ENCODE measurements around the gene STMN1.
A peak's percentile ranks its signal among the peaks of the same experiment; 100 is the strongest.

The STMN1 gene

DNA sequence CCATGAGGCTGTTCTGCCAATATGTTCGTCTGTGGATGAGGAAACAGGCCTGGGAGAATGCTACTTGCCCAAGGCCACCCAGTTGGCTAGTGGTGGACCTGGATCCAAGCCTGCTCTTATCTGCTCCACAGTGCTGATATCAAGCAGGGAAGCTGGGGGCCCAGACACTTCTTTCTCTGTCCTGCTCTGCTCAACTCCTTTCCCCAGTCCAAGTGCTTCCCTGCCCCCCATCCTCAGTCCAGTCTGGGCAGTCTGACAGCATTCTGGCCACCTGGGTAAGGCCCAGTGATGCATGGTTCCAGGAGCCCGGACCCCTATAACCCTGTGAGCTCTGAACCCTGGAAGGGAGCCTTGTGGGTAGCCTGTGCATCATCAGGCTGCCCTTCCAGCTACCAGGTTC lies 26.5 kb downstream of the STMN1 start:
- no peak overlapping the region for H3K4me3 ChIP-seq (ENCODE audit: low read depth, low read length)
- TF ChIP-seq, protein P1, sequence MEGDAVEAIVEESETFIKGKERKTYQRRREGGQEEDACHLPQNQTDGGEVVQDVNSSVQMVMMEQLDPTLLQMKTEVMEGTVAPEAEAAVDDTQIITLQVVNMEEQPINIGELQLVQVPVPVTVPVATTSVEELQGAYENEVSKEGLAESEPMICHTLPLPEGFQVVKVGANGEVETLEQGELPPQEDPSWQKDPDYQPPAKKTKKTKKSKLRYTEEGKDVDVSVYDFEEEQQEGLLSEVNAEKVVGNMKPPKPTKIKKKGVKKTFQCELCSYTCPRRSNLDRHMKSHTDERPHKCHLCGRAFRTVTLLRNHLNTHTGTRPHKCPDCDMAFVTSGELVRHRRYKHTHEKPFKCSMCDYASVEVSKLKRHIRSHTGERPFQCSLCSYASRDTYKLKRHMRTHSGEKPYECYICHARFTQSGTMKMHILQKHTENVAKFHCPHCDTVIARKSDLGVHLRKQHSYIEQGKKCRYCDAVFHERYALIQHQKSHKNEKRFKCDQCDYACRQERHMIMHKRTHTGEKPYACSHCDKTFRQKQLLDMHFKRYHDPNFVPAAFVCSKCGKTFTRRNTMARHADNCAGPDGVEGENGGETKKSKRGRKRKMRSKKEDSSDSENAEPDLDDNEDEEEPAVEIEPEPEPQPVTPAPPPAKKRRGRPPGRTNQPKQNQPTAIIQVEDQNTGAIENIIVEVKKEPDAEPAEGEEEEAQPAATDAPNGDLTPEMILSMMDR (IDR thresholded peaks at IDR 0.05; ENCODE audit: borderline replicate concordance, insufficient read depth, low read depth, low read length), result no peak

DNA sequence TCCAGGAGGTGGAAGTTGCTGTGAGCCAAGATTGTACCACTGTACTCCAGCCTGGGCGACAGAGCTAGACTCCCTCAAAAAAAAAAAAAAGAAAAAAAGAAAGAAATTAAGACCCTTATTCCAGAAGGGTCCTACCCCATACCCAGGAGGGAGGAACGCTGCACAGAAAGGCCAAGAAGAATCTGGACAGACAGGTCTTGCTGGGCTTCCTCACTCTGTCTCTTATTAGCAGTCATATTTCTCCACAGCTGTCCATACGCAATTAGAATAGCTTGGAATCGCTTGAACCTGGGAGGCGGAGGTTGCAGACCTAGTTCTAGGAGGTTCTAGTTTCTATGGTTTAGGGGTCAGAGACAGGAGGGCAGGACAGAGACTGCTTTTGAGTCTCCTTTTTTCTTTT lies 27.5 kb downstream of the STMN1 start:
- no peak overlapping the region for H3K4me3 ChIP-seq (ENCODE audit: low read depth, low read length)
- TF ChIP-seq, protein P1 (IDR thresholded peaks at IDR 0.05; ENCODE audit: borderline replicate concordance, insufficient read depth, low read depth, low read length), result no peak

DNA sequence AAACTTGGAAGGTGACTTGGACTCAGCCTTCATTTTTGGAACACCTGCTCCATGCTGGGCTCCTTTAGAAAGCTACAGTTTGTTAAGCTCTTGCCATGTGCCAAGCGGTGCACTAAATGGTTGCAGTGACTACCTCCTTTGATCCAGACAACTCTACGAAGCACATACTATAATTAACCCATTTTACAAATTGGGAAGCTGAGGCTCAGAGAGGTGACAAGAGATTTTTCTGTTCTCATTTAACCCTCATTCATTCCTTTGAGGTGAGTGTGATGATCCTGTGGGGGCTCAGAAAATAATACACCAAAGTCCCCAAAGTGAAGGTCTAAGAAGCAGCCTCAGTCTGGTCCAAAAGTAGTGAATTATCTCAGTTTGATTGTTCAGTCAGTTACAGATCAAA lies 29.1 kb downstream of the STMN1 start:
- TF ChIP-seq, protein P1 (IDR thresholded peaks at IDR 0.05; ENCODE audit: borderline replicate concordance, insufficient read depth, low read depth, low read length), result no peak

DNA sequence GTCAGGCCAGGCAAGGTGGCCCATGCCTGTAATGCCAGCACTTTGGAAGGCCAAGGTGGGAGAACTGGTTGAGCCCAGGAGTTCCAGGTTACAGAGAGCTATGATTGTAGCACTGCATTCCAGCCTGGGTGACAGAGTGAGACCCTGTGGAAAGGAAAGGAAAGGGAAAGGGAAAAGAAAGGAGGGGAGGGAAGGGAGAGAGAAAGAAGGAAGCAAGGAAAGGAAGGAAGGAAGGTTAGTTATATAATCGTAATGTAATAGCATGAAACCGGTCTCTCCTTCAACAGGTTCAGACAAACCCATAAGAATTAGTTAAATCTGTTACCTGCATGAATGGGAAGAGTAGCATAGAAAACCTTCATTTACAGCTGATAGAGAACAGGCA lies 29.5 kb downstream of the STMN1 start:
- no peak overlapping the region for H3K4me3 ChIP-seq (ENCODE audit: low read depth, low read length)
- TF ChIP-seq, protein P1 (IDR thresholded peaks at IDR 0.05; ENCODE audit: borderline replicate concordance, insufficient read depth, low read depth, low read length), result no peak

More for the DNA sequence above, 29.1 kb downstream of the STMN1 start:
- H3K4me3 ChIP-seq (ENCODE audit: low read depth, low read length), result no peak overlapping the region

DNA sequence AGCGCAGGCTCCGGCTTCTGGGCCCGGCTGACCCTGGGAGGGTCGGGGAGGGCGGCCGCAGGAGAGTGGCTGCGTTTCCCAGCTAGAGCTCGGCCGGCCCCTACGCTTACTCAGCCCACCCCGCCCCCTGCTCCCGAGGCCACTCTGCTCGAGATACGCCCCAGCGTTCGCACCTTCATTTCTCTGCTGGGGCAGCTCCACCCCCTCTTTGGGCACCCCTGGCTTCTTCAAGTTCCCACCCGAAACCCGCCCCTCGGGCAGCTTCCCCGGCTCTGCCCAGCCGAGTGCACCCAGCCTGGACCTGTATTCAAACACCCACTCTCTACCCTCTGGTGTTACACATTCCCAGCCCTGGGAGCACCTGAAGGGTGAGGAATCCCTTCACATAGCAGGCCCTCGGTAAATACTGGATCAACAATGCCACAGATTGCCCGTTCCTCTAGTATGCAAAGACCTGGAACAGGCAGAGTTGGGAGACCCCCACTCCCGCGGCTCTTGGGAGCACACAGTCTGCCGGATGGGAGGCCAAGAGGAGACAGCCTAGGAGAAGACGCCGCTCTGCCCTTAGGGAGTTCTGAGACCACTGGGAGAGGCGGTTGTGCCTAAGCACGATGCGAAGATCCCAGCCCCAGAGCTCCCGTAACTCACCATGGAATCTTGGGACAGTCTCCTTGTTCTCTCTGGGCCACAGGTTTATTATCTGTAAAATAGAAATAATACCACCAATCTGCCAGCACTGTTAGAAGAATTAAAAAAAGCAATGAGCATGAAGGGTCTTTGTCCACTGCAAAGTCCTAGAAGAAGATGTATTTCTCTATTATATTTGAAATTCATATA lies 30.1 kb downstream of the STMN1 start:
- H3K4me3 ChIP-seq (ENCODE audit: low read depth, low read length), result peak overlapping the region; percentile 63
- TF ChIP-seq, protein P1 (IDR thresholded peaks at IDR 0.05; ENCODE audit: borderline replicate concordance, insufficient read depth, low read depth, low read length), result no peak

DNA sequence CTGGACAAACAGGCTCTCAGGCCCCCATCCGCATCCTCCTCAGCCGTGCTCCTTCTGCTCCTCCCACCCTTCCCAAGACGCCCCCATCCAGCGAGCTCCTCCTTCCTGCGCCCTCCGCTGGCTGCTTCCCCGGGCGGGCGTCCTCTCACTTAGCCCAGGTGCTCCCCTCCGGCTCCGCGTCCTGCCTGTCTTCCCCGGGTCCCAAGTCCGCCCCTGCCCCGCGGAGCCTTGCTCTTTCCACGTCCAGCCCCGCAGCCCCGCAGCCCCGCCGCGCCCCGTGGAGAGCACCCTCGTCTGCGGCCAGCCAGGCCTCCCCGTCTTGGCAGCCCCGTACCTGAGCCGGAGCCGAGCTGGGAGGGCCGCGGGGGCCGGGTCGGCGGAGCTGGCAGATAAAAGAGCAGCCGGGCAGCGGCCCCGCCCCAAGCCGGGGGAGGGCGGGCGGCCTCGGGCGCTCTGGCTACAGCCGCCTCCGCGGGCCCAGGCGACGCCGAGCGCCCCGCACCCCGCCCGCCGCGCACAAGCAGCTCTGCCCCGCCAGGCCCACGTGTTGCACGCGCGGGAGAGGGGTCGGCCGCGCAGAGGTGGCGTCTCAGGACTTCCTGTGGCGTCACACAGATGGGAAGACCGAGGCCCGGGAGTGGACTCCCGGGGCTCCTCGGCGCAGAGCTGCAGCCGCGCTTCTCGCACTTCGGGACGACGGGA lies 30.9 kb downstream of the STMN1 start, which contains the start of gene PAQR7:
PAQR7 (minus strand) TSS at position 555 of the 702 bp plus-strand sequence. CDS start 11,869 bp downstream, outside the sequence.
- TF ChIP-seq, protein P1 (IDR thresholded peaks at IDR 0.05; ENCODE audit: borderline replicate concordance, insufficient read depth, low read depth, low read length), result peak; percentile 13; the same call in 1 of the 2 replicates
- H3K4me3 ChIP-seq (ENCODE audit: low read depth, low read length), result peak within 1 kb of the TSS; percentile 63
